GM23248 (cell line): Measurements from ENCODE around the gene SUGCT.

Experiments
- EZH2 ChIP-seq: fragments of 200-600 bp; sonication (generic); IDR thresholded peaks from 2 replicates; pipeline ENCODE4 v1.6.1; 2018; ENCODE audit warnings: antibody characterized with exemption, mild to moderate bottlenecking; ENCODE audit not compliant: insufficient read depth, poor library complexity, severe bottlenecking
- EZH2phosphoT487 ChIP-seq: fragments of 200-600 bp; sonication (generic); IDR thresholded peaks from 2 replicates; pipeline ENCODE4 v1.6.1; 2018; ENCODE audit warnings: antibody characterized with exemption, moderate library complexity, mild to moderate bottlenecking, low read depth; ENCODE audit not compliant: insufficient read depth

DNA sequence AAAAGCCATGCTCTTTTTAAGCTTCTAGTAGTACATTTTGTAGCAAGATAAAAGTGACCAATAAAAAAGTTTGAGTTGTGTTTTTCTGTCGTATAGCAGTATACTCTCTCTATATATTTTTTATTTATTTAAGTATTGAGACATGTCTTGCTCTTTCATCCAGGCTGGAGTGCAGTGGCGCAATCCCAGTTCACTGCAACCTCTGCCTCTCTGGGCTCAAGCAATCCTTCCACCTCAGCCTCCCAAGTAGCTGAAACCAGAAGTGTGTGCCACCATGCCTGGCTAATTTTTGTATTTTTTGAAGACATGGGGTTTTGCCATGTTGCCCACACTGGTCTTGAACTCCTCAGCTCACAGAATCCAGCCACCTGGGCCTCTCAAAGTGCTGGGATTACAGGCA lies 2.8 kb downstream of the SUGCT start:
- TF ChIP-seq EZH2 (no peak), EZH2phosphoT487 (no peak)
